ENCODE data around the gene SLC25A19. TPM values are rescaled to one million over a fixed set of nuclear protein-coding genes. Genes with fewer than 3 reads are reported as not detected.

The SLC25A19 gene
- total RNA-seq, 4 donors from 2014 or later, result 9.6 to 17.5 (median 15.2) TPM

GRCh38 chr17:75325348-75325747, 36.1 kb upstream of the SLC25A19 start:
- TF ChIP-seq POLR2A (IDR thresholded peaks at IDR 0.05; ENCODE audit: low read depth), result no peak
- TF ChIP-seq EP300 (IDR thresholded peaks at IDR 0.05), result no peak
- TF ChIP-seq, protein P1, sequence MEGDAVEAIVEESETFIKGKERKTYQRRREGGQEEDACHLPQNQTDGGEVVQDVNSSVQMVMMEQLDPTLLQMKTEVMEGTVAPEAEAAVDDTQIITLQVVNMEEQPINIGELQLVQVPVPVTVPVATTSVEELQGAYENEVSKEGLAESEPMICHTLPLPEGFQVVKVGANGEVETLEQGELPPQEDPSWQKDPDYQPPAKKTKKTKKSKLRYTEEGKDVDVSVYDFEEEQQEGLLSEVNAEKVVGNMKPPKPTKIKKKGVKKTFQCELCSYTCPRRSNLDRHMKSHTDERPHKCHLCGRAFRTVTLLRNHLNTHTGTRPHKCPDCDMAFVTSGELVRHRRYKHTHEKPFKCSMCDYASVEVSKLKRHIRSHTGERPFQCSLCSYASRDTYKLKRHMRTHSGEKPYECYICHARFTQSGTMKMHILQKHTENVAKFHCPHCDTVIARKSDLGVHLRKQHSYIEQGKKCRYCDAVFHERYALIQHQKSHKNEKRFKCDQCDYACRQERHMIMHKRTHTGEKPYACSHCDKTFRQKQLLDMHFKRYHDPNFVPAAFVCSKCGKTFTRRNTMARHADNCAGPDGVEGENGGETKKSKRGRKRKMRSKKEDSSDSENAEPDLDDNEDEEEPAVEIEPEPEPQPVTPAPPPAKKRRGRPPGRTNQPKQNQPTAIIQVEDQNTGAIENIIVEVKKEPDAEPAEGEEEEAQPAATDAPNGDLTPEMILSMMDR (IDR thresholded peaks at IDR 0.05), result no peak
- no peak for TF ChIP-seq POLR2AphosphoS5 (IDR thresholded peaks at IDR 0.05)
- H3K4me1 ChIP-seq, result peaks cover 22 to 35% (median 32%) of the 10 kb centered on the region in 4 donors
- no peaks in the 10 kb centered on the region for H3K27me3 ChIP-seq
- 78% methylated on average over 6 of the region's 6 CpGs for WGBS
- no peak overlapping the region for H3K4me3 ChIP-seq
- H3K9me3 ChIP-seq, result no peaks in the 10 kb centered on the region
- no peak for DNase-seq (ENCODE audit: extremely low spot score)
- peaks cover 9 to 40% (median 32%) of the 10 kb centered on the region in 4 donors for H3K36me3 ChIP-seq
- peak overlapping the region in 3 of 4 donors; percentile 14 to 64 (median 60) for H3K27ac ChIP-seq (replicated peaks in 1 of 4)
- intact Hi-C loops (cut with DNase I), result loop anchor here (10.0 kb wide), 1 partner anchor 259 kb away; the partner anchor contains the start of gene MYO15B

DNA sequence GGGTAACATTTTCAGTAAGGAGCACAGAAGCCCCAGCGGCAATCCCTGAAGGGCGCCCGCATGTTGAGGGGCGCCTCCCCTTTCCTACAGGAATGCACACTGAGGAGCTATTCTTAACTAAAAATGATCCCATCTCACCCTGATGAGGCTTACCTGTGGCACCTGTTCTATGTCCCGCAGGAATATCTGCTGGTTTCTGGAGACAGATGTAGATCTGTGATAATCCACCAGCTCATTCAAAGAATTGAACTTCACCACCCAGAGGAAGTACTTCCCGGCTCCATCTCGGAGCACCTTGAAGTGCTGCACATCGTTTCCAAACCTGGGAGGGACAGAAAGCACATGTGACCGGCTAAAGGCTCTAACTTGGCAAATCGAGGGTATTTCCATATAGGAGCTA, 32.3 kb upstream of the SLC25A19 start:
- H3K4me3 ChIP-seq, result no peak overlapping the region
- H3K27me3 ChIP-seq, result no peaks in the 10 kb centered on the region
- H3K4me1 ChIP-seq, result peaks cover 19 to 32% (median 28%) of the 10 kb centered on the region in 4 donors
- DNase-seq (ENCODE audit: extremely low spot score), result no peak
- intact Hi-C loops (cut with DNase I), result loop anchor here (10.0 kb wide), 1 partner anchor 263 kb away; the partner anchor contains the start of gene MYO15B
- H3K36me3 ChIP-seq, result peaks cover 22 to 68% (median 59%) of the 10 kb centered on the region in 4 donors
- WGBS, result 83% methylated on average over 5 of the region's 10 CpGs
- H3K9me3 ChIP-seq, result no peaks in the 10 kb centered on the region
- TF ChIP-seq EP300 (IDR thresholded peaks at IDR 0.05) (no peak), POLR2A (IDR thresholded peaks at IDR 0.05; ENCODE audit: low read depth) (no peak)
- TF ChIP-seq, protein P1 (IDR thresholded peaks at IDR 0.05), result no peak
- no peak overlapping the region for H3K27ac ChIP-seq (replicated peaks in 1 of 4)

- H3K36me3 ChIP-seq, result peaks cover 19 to 60% (median 53%) of the 10 kb centered on the region in 4 donors
- H3K4me1 ChIP-seq, result peaks cover 6 to 19% (median 15%) of the 10 kb centered on the region in 4 donors
- no peak overlapping the region for H3K4me3 ChIP-seq
- DNase-seq (ENCODE audit: extremely low spot score), result no peak
- WGBS, result 68% methylated on average over 20 of the region's 20 CpGs
- TF ChIP-seq, protein P1 (IDR thresholded peaks at IDR 0.05), result no peak
- TF ChIP-seq POLR2AphosphoS5 (IDR thresholded peaks at IDR 0.05) (no peak), POLR2A (IDR thresholded peaks at IDR 0.05; ENCODE audit: low read depth) (no peak)
- H3K9me3 ChIP-seq, result no peaks in the 10 kb centered on the region
- peak overlapping the region in 1 of 4 donors; percentile 27 for H3K27ac ChIP-seq (replicated peaks in 1 of 4)
- intact Hi-C loops (cut with DNase I), result loop anchor here (10.0 kb wide), 1 partner anchor 265 kb away; the partner anchor contains the start of gene MYO15B
- H3K27me3 ChIP-seq, result no peaks in the 10 kb centered on the region
Observed at GRCh38 chr17:75319904-75320691, 30.9 kb upstream of the SLC25A19 start.

DNA sequence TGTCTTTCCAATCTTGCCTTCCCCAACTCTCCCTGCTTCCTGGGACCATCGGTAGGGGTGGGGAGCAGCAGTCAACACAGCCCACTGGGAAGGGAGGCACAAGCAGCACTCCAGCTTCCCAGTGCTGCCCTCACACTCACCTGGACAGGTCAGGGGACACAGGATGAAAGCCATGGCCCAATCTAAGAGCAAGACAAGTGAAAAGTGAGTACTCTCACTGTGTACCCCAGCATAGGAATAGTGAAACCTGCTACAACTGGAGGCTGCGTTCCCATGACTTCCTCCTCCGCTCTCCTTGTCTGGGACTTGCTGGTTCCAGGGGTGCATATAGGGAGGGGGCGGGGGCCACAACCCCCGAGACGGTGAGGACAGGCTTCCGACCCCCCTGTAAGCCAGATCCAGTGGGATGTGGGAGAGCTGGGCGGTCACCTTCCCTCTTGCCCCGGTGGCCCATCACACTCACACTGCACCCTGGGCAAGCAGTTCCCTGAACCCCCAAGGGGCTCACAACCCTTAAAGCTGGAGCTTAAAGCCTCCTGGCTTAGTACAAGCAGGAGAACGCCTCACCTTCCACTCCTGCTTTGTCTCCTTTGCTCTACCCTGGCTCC, 29.5 kb upstream of the SLC25A19 start:
- H3K9me3 ChIP-seq, result no peaks in the 10 kb centered on the region
- H3K27ac ChIP-seq (replicated peaks in 1 of 4), result peak overlapping the region in 1 of 4 donors; percentile 3
- no peak overlapping the region for H3K4me3 ChIP-seq
- no peak for TF ChIP-seq POLR2A (IDR thresholded peaks at IDR 0.05; ENCODE audit: low read depth)
- no peak for TF ChIP-seq EP300 (IDR thresholded peaks at IDR 0.05)
- TF ChIP-seq, protein P1 (IDR thresholded peaks at IDR 0.05), result no peak
- no peak for TF ChIP-seq POLR2AphosphoS5 (IDR thresholded peaks at IDR 0.05)
- H3K4me1 ChIP-seq, result peaks cover 6 to 13% (median 9%) of the 10 kb centered on the region in 4 donors
- intact Hi-C loops (cut with DNase I), result no loop called here
- no peak for DNase-seq (ENCODE audit: extremely low spot score)
- peaks cover 19 to 53% (median 47%) of the 10 kb centered on the region in 4 donors for H3K36me3 ChIP-seq
- 87% methylated on average over 10 of the region's 10 CpGs for WGBS
- no peaks in the 10 kb centered on the region for H3K27me3 ChIP-seq
